Bronchial epithelial cell (primary cell): Measurements from ENCODE around the gene NTSR1. TPM values are rescaled to one million over a fixed set of nuclear protein-coding genes. Genes with fewer than 3 reads are reported as not detected.
A peak's percentile ranks its signal among the peaks of the same experiment; 100 is the strongest.

Source experiments
- DNase-seq: peaks from one replicate; pipeline ENCODE4 v3.0.0-alpha.2; 2010; ENCODE audit warnings: low read depth
- FAIRE-seq: peaks from 2 replicates; lab custom pipeline; 2011; peaks lifted over from hg19 to GRCh38; lab: Jason Lieb, UNC
- H3K27me3 ChIP-seq: 2 replicates; pipeline ENCODE4 v1.5.1; 2011; ENCODE audit warnings: low read length; ENCODE audit not compliant: control insufficient read depth, insufficient read depth
- H3K36me3 ChIP-seq: 2 replicates; pipeline ENCODE4 v1.5.1; 2011; ENCODE audit warnings: low read length; ENCODE audit not compliant: control insufficient read depth, insufficient read depth
- H3K4me3 ChIP-seq: 2 replicates; pipeline ENCODE4 v1.5.1; 2011; ENCODE audit warnings: mild to moderate bottlenecking, low read depth, low read length, control low read depth
- CTCF ChIP-seq: IDR thresholded peaks from 2 replicates; pipeline ENCODE4 v1.5.1; 2011; ENCODE audit warnings: mild to moderate bottlenecking, moderate library complexity, low read length, control low read depth, inconsistent platforms; ENCODE audit not compliant: insufficient read depth, severe bottlenecking
- total RNA-seq: library from RNA; depleted of rRNA; stranded (reverse); fragments of >200 nt; gene quantifications from 2 replicates; pipeline ENCODE4 v1.2.1, GENCODE V29; 2014

Gene NTSR1
- total RNA-seq, 1 donor from 2014 or later = not detected

- FAIRE-seq (peak; percentile 47), DNase-seq (no peak)
- Histone ChIP-seq H3K36me3 (no peaks in the 10 kb centered on the region), H3K4me3 (no peak overlapping the region), H3K27me3 (peaks cover 26% of the 10 kb centered on the region)
- TF ChIP-seq CTCF = no peak
These were observed 23.6 kb downstream of the NTSR1 start for GRCh38 chr20:62732031-62732760.

GRCh38 chr20:62732842-62733525, 24.3 kb downstream of the NTSR1 start:
- no peak for FAIRE-seq
- Histone ChIP-seq H3K27me3 (peaks cover 29% of the 10 kb centered on the region), H3K4me3 (no peak overlapping the region), H3K36me3 (no peaks in the 10 kb centered on the region)
- TF ChIP-seq CTCF = no peak
- no peak for DNase-seq

GRCh38 chr20:62733526-62733842, 24.8 kb downstream of the NTSR1 start:
- DNase-seq (no peak), FAIRE-seq (no peak)
- Histone ChIP-seq H3K27me3 (peaks cover 29% of the 10 kb centered on the region), H3K36me3 (no peaks in the 10 kb centered on the region), H3K4me3 (no peak overlapping the region)
- no peak for TF ChIP-seq CTCF

GRCh38 chr20:62733891-62734290, 25.3 kb downstream of the NTSR1 start:
- peaks cover 29% of the 10 kb centered on the region for H3K27me3 ChIP-seq
- H3K4me3 ChIP-seq = no peak overlapping the region
- no peaks in the 10 kb centered on the region for H3K36me3 ChIP-seq
- no peak for TF ChIP-seq CTCF
- no peak for DNase-seq
- no peak for FAIRE-seq

- no peak overlapping the region for H3K4me3 ChIP-seq
- FAIRE-seq (no peak), DNase-seq (no peak)
- H3K27me3 ChIP-seq = peaks cover 27% of the 10 kb centered on the region
- TF ChIP-seq CTCF = no peak
- no peaks in the 10 kb centered on the region for H3K36me3 ChIP-seq
These were observed 25.7 kb downstream of the NTSR1 start for GRCh38 chr20:62734326-62734725.
